Measurements from ENCODE around the gene FAT1. TPM values are rescaled to one million over a fixed set of nuclear protein-coding genes. Genes with fewer than 3 reads are reported as not detected.

The FAT1 gene
- total and polyA plus RNA-seq, 9 of the 15 experiments (the other 6 are each of a cell fraction or from before 2014, with no cell fraction given) = 6.0 to 38.4 (median 21.4) TPM

- no peaks in the 10 kb centered on the region for H3K9me1 ChIP-seq (ENCODE audit: control insufficient read depth, insufficient read depth, low read length)
- intact Hi-C loops (cut with micrococcal nuclease) = no loop called here
- no peaks in the 10 kb centered on the region for H3K36me3 ChIP-seq (ENCODE audit: control insufficient read depth, insufficient read depth, low read length)
- DNase-seq (ENCODE audit: extremely low read depth in 1 of 4, low spot score in 3 of 4) (no peak), FAIRE-seq (no peak), ATAC-seq (no peak)
- POLR2A ChIA-PET = no interaction called here
- no peaks in the 10 kb centered on the region; the same call in 1 of the 2 replicates for H4K20me1 ChIP-seq (replicated peaks; ENCODE audit: control insufficient read depth, insufficient read depth, low read length)
- no peak overlapping the region for H3K27ac ChIP-seq (ENCODE audit: extremely low read depth, low read depth, low read length)
- H3K27me3 ChIP-seq (ENCODE audit: control insufficient read depth in 2 of 2, insufficient read depth in 2 of 2, low read length in 2 of 2) = peaks cover 33 to 38% of the 10 kb centered on the region in 2 experiments; a peak in 4 of 5 replicates
- CTCF ChIA-PET (ENCODE audit: low intra/inter-chr PET ratio) = no interaction called here
- 0% methylated on average over 2 of the region's 2 CpGs for WGBS (ENCODE audit: insufficient coverage, low coverage, missing lambda C conversion rate)
- no TSS peak for BruUV-seq (replicated peaks)
- no peak overlapping the region for H3K4me2 ChIP-seq (ENCODE audit: insufficient read depth, low read length)
- H3K9ac ChIP-seq (ENCODE audit: insufficient read depth in 1 of 2, low read depth in 2 of 2, low read length in 2 of 2) = no peak overlapping the region
- no peak overlapping the region for H2AFZ ChIP-seq (ENCODE audit: low read depth, low read length)
- H3K4me1 ChIP-seq (replicated peaks in 1 of 2; ENCODE audit: control insufficient read depth in 2 of 2, insufficient read depth in 2 of 2, low read length in 2 of 2) = peaks cover 0 to 8% of the 10 kb centered on the region in 2 experiments; a peak in 1 of 5 replicates
- H3K79me2 ChIP-seq (ENCODE audit: control insufficient read depth, insufficient read depth, low read length) = no peaks in the 10 kb centered on the region
- H3K4me3 ChIP-seq = no peak overlapping the region
- no peaks in the 10 kb centered on the region; the same call in 1 of the 2 replicates for H3K9me3 ChIP-seq (replicated peaks; ENCODE audit: control insufficient read depth, insufficient read depth, low read depth, low read length)
- TF ChIP-seq USF2 (CRISPR knock-in tag; IDR thresholded peaks at IDR 0.05) = no peak
- no peak for TF ChIP-seq EGR1 (conservative IDR thresholded peaks at IDR 0.05)
- TF ChIP-seq HDAC8 (tag; IDR thresholded peaks at IDR 0.05) = no peak
- TF ChIP-seq SUPT5H (IDR thresholded peaks at IDR 0.05) = no peak
- TF ChIP-seq ZNF354B (CRISPR knock-in tag; IDR thresholded peaks at IDR 0.05) = no peak
- TF ChIP-seq MXD1 (CRISPR knock-in tag; IDR thresholded peaks at IDR 0.05; ENCODE audit: borderline replicate concordance, poor library complexity, severe bottlenecking) = no peak
- TF ChIP-seq ZMIZ1 (IDR thresholded peaks at IDR 0.05; ENCODE audit: low read depth in 2 of 2, low read length in 2 of 2) = no peak
- in situ Hi-C loops (cut with MboI) = no loop called here
These were observed 171.8 kb downstream of the FAT1 start for GRCh38 chr4:186551849-186552248.
